ENCODE measurements around the gene PSTPIP2.

DNA sequence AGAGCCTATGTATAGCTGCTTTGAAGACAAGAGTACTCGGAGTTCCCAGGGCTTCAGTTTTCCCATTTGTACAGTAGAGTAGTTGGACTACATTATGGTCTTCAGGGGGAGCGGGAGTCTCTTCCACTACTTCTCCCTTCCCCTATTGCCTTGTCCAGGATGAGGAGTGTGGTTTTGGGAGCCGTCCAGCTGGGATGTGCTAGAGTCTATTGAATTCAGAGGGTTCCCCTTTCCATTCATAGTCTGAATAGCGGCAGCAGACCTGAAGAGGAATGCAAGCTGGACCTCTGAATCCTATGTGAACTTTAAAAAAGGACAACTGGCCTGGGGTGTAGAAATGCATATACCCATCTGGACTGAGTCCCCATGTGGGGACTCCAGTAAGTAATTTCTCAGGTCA, 61.4 kb downstream of the PSTPIP2 start:
- TF ChIP-seq RFX5 (IDR thresholded peaks at IDR 0.05) (no peak), NR3C1 (IDR thresholded peaks at IDR 0.05) (no peak), EP300 (IDR thresholded peaks at IDR 0.05) (no peak)
